HG02623 (cell line): ENCODE data around the gene ADPRH.

Experiments used
- ATAC-seq: cut with Tn5 transposase; IDR thresholded peaks from one replicate; pipeline ENCODE4 v1.9.1; 2021; ENCODE audit warnings: moderate library complexity; ENCODE audit not compliant: unreplicated experiment

The ADPRH gene

DNA sequence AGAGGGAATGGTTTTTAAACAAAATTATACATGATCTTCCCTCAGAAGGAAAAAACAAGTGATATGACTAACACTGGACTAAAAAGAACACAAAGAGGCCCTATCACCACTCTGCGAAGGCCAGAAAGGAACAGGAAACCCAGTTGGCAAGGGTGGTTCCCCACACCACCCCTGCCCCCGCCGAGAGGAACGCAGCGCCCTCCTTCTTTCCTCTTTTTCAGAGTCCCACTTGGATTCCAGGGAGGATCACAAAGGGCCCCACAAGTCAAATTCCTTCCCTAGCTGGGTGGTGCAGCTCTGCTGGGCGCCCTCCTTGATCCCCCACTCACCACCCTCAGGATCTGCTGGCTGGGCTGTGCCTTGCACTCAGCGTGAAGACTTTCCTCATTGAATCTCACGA lies 48.2 kb downstream of the ADPRH start:
- no peak for ATAC-seq

GRCh38 chr3:119628390-119628789 lies 49.1 kb downstream of the ADPRH start:
- peak; percentile 72 for ATAC-seq

DNA sequence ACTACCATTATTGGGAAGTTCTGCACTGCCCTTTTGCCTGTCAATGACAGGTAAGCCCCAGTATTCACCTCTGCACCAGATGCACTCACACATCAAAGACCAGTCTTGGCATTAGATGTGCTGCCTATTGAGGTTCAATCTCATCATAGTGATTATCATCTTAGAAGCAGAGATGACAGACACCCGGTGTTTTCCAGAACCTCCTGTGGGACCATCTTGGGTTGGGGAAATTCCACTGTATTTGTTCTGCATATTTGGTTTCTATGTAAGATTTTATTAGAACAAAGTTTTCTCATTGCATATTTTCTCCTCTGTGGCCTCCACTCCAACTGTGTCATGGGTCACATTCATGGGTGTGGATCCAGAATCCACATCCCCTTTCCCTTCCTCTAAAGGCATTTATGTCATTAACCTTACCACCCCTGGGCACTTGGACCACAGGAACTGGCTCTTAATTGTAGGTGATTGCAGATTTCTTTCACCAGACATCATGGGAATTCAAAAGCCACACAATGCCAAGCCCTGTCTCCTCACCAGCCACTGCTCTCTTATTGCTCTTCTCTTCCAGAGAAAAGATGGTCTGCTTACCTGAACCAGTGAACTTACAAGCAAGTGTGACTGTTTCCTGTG lies 49.6 kb downstream of the ADPRH start:
- peak; percentile 27 for ATAC-seq

- no peak for ATAC-seq
Observed at GRCh38 chr3:119630128-119630879, 51.0 kb downstream of the ADPRH start.

GRCh38 chr3:119630880-119631329 lies 51.6 kb downstream of the ADPRH start:
- ATAC-seq: no peak

GRCh38 chr3:119631516-119631915 lies 52.2 kb downstream of the ADPRH start:
- ATAC-seq: no peak

- ATAC-seq: no peak
Observed at GRCh38 chr3:119632216-119632615, 52.9 kb downstream of the ADPRH start.

GRCh38 chr3:119632829-119633228 lies 53.5 kb downstream of the ADPRH start:
- ATAC-seq: no peak

DNA sequence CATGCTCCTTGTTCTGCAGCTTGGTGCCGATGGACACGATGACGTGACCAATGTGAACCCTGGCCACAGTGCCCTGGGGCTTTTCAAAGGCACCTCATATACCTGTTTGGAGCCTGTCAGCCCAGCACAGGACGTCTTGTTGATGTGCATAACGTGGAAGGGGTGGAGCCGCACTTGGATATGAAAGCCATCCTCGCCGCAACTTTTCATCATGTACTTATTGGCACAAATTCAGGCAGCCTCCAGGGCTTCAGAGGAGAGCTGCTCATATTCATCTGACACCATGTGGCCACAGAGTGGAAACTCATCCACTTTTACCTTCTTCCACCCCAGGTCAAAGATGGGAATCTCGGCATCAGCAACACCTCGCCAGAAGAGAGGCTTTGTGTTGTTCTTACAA lies 56.4 kb downstream of the ADPRH start:
- ATAC-seq: no peak

DNA sequence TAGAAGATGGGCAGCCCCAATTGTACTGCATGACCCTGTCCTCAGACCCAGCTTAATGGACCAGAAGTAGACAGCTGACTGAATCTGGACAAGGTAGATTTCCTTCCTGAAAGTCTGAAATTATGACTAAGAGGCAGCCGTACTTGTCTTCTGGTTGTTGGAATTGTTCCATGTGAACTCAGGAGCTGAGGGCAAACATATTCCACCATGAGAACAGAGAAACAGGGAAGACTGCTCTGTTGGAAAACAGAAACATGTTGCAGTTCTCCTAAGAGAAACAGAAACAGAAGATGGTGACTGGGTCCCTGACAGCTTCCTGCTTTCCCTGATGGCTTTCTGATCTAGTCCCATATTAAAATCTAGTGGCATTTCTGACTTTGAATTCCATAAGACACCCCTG lies 57.0 kb downstream of the ADPRH start:
- no peak for ATAC-seq

- ATAC-seq: no peak
Observed at GRCh38 chr3:119636891-119637611, 57.8 kb downstream of the ADPRH start.

- ATAC-seq: peak; percentile 34
Observed at GRCh38 chr3:119637679-119638477, 58.6 kb downstream of the ADPRH start.
